GM12878 (cell line): ENCODE results near the gene WASF1. TPM values are rescaled to one million over a fixed set of nuclear protein-coding genes. Genes with fewer than 3 reads are reported as not detected.

Source experiments
- ATAC-seq: fragments of 200-7000 bp; cut with Tn5 transposase; 3 replicates; pipeline ENCODE4 v1.9.1; 2020; ENCODE audit warnings: mild to moderate bottlenecking, moderate library complexity
- BruUV-seq: library from RNA; stranded (reverse); fragments of 400-500 nt; replicated peaks from 2 replicates; lab custom pipeline; 2021; lab: Mats Ljungman, UMichigan
- CTCF ChIA-PET: fragments of 300-600 bp; sonication (Branson Sonifier 250); formaldehyde crosslinking; extraction: SDS; loops from one replicate; lab custom pipeline; 2021; ENCODE audit warnings: inconsistent platforms; lab: Yijun Ruan, JAX
- POLR2A ChIA-PET: fragments of 350-600 bp; formaldehyde crosslinking; extraction: SDS; loops from one replicate; lab custom pipeline; 2021; ENCODE audit warnings: inconsistent platforms; lab: Charles Lee
- RAD21 ChIA-PET: fragments of 300-600 bp; sonication (Branson Sonifier 250); formaldehyde crosslinking; loops from one replicate; lab custom pipeline; 2023; ENCODE audit warnings: antibody characterized with exemption; ENCODE audit not compliant: unreplicated experiment; lab: Charles Lee
- SMC1A ChIA-PET: fragments of 300-600 bp; sonication (Branson Sonifier 250); formaldehyde crosslinking; loops from one replicate; lab custom pipeline; 2023; ENCODE audit not compliant: unreplicated experiment, uncharacterized antibody; lab: Charles Lee
- DNase-seq: peaks from one replicate; pipeline ENCODE4 v3.0.0-alpha.2; 2011; ENCODE audit warnings: low read depth, low spot score
- FAIRE-seq: peaks from 3 replicates; lab custom pipeline; 2011; peaks lifted over from hg19 to GRCh38; lab: Jason Lieb, UNC
- H2AFZ ChIP-seq: 2 replicates; pipeline ENCODE4 v1.6.0; 2011; ENCODE audit warnings: low read depth, low read length, control low read depth; ENCODE audit not compliant: control insufficient read depth
- H3K27ac ChIP-seq: 2 replicates; pipeline ENCODE4 v1.5.1; 2011; ENCODE audit warnings: control low read depth; ENCODE audit not compliant: control insufficient read depth, insufficient read depth
- H3K27me3 ChIP-seq, 2 experiments: replicated peaks in 1 of 2; 2 replicates each; pipeline versions ENCODE4 v1.6.0 to v1.6.1; 2011; ENCODE audit warnings: low read length in 1 of 2; ENCODE audit not compliant: control insufficient read depth in 2 of 2, insufficient read depth in 2 of 2
- H3K36me3 ChIP-seq, 2 experiments: 2 replicates each; pipeline ENCODE4 v1.5.1; 2011; ENCODE audit warnings: low read length in 1 of 2; ENCODE audit not compliant: control insufficient read depth in 2 of 2, insufficient read depth in 2 of 2
- H3K4me1 ChIP-seq: 2 replicates; pipeline ENCODE4 v1.6.1; 2011; ENCODE audit warnings: mild to moderate bottlenecking, low read length, moderate library complexity, mixed read lengths; ENCODE audit not compliant: control insufficient read depth, insufficient read depth
- H3K4me2 ChIP-seq: 2 replicates; pipeline ENCODE4 v1.6.0; 2011; ENCODE audit warnings: control low read depth; ENCODE audit not compliant: control insufficient read depth, insufficient read depth
- H3K4me3 ChIP-seq: fragments of 200-600 bp; sonication (generic); 2 replicates; pipeline ENCODE4 v1.5.1; 2016
- H3K79me2 ChIP-seq: 2 replicates; pipeline ENCODE4 v1.6.0; 2011; ENCODE audit warnings: low read length; ENCODE audit not compliant: control insufficient read depth, insufficient read depth
- H3K9ac ChIP-seq: 2 replicates; pipeline ENCODE4 v1.8.0; 2011; ENCODE audit warnings: low read length, control low read depth, mixed read lengths; ENCODE audit not compliant: control insufficient read depth, insufficient read depth
- H3K9me3 ChIP-seq: replicated peaks from 3 replicates; pipeline ENCODE4 v1.5.1; 2011; ENCODE audit warnings: mild to moderate bottlenecking, low read length; ENCODE audit not compliant: control insufficient read depth, insufficient read depth
- H4K20me1 ChIP-seq: 2 replicates; pipeline ENCODE4 v1.6.0; 2011; ENCODE audit not compliant: control insufficient read depth, insufficient read depth
- BACH1 ChIP-seq: fragments of 450-650 bp; IDR thresholded peaks from 2 replicates; pipeline ENCODE4 v1.6.1; 2017; ENCODE audit warnings: mild to moderate bottlenecking, borderline replicate concordance
- BHLHE40 ChIP-seq, 2 experiments: fragments of 450-650 bp in 1 of 2; IDR thresholded peaks; 2 replicates each; pipeline ENCODE4 v1.6.1; 2011 to 2017; ENCODE audit warnings: low read depth in 2 of 2, borderline replicate concordance in 1 of 2, improper control_type of control experiment in 1 of 2, low read length in 1 of 2, mild to moderate bottlenecking in 1 of 2
- CUX1 ChIP-seq: IDR thresholded peaks from 2 replicates; pipeline ENCODE4 v1.6.1; 2012; ENCODE audit warnings: improper control_type of control experiment, low read depth, low read length; ENCODE audit not compliant: insufficient replicate concordance
- EP300 ChIP-seq, 2 experiments: fragments of 150-350 bp in 1 of 2; IDR thresholded peaks; 2 replicates each; pipeline ENCODE4 v1.6.1; 2011 to 2012; ENCODE audit warnings: low read depth in 2 of 2, low read length in 2 of 2, borderline replicate concordance in 1 of 2, improper control_type of control experiment in 1 of 2, inconsistent platforms in 1 of 2; ENCODE audit not compliant: control insufficient read depth in 1 of 2
- FOS ChIP-seq: IDR thresholded peaks from 3 replicates; pipeline ENCODE4 v1.6.1; 2011; ENCODE audit warnings: borderline replicate concordance; ENCODE audit not compliant: insufficient read length; ENCODE audit errors: extremely low read depth
- GATAD2B ChIP-seq: fragments of 450-650 bp; conservative IDR thresholded peaks from 2 replicates; pipeline ENCODE4 v1.6.1; 2017; ENCODE audit warnings: low read depth, mild to moderate bottlenecking, moderate library complexity
- HCFC1 ChIP-seq: fragments of 150-350 bp; IDR thresholded peaks from 2 replicates; pipeline ENCODE4 v1.6.1; 2014; ENCODE audit warnings: low read length
- MEF2B ChIP-seq: fragments of 450-650 bp; IDR thresholded peaks from 2 replicates; pipeline ENCODE4 v1.6.1; 2018; ENCODE audit warnings: mild to moderate bottlenecking, moderate library complexity; ENCODE audit not compliant: partially characterized antibody, poor library complexity, severe bottlenecking
- POLR2AphosphoS2 ChIP-seq: IDR thresholded peaks from 2 replicates; pipeline ENCODE4 v1.6.1; 2011; ENCODE audit warnings: low read depth, mild to moderate bottlenecking, low read length, improper control_type of control experiment, moderate library complexity
- RBBP5 ChIP-seq: fragments of 200-600 bp; sonication (generic); conservative IDR thresholded peaks from 2 replicates; pipeline ENCODE4 v1.6.1; 2016
- RFX5 ChIP-seq: IDR thresholded peaks from 2 replicates; pipeline ENCODE4 v1.6.1; 2011; ENCODE audit warnings: low read depth, low read length, improper control_type of control experiment
- TAF1 ChIP-seq: IDR thresholded peaks from 2 replicates; pipeline ENCODE4 v1.6.1; 2011; ENCODE audit warnings: mild to moderate bottlenecking, low read depth, low read length, borderline replicate concordance
- TBL1XR1 ChIP-seq: IDR thresholded peaks from 2 replicates; pipeline ENCODE4 v1.6.1; 2012; ENCODE audit warnings: low read depth, low read length, improper control_type of control experiment
- WGBS: methylation state at CpG from one replicate; pipeline ENCODE4 v1.1.6; 2016; ENCODE audit warnings: low lambda C conversion rate; ENCODE audit not compliant: insufficient replicate concordance, insufficient coverage; ENCODE audit errors: missing lambda C conversion rate; 5-methylcytosine and 5-hydroxymethylcytosine counted together
- in situ Hi-C: fragments of 300-500 bp; cut with MboI; formaldehyde crosslinking; loops from 9 replicates; pipeline ENCODE4 v1.14.3; 2018; ENCODE audit warnings: mixed read lengths
- intact Hi-C: fragments of 100-400 bp; cut with micrococcal nuclease; formaldehyde crosslinking; loops from one replicate; pipeline ENCODE4 v1.14.2; 2022; ENCODE audit not compliant: unreplicated experiment
- polyA plus RNA-seq, 11 experiments: library from polyadenylated mRNA; depleted of rRNA in 4 of 11; unstranded in 6 of 11; stranded (reverse) in 5 of 11; fragments of >200 nt; fragmentation: Nextera tagmentation in 4 of 11; fragmentation: Illumina TruSeq in 1 of 11; extraction: Ambion mirVana in 4 of 11; extraction: Trizol in 1 of 11; gene quantifications; 1 replicate in 1 of 11; 2 replicates in 10 of 11; pipeline versions ENCODE4 v1.2.1 to v1.2.3, GENCODE V29; 2011 to 2016; ENCODE audit warnings: inconsistent platforms in 2 of 11, missing spikeins in 2 of 11, low read depth in 1 of 11
- total RNA-seq, 4 experiments: library from RNA; depleted of rRNA in 3 of 4; stranded (reverse); fragments of >200 nt in 3 of 4; fragmentation: Illumina TruSeq in 1 of 4; extraction: Trizol in 1 of 4; gene quantifications; 2 replicates each; pipeline versions ENCODE4 v1.2.1 to v1.2.3, GENCODE V29; 2013 to 2021
- TF ChIP-seq, protein P1 (sequence below): fragments of 450-650 bp; IDR thresholded peaks from 2 replicates; pipeline ENCODE4 v1.6.1; 2016; ENCODE audit warnings: mild to moderate bottlenecking, moderate library complexity, borderline replicate concordance

WASF1 gene
- total and polyA plus RNA-seq, 10 of the 15 experiments (the other 5 are each of a cell fraction or from before 2014, with no cell fraction given), result 1.3 to 10.2 (median 4.5) TPM

- no TSS peak for BruUV-seq
- 59% methylated on average over 6 of the region's 6 CpGs for WGBS
- Histone ChIP-seq H3K27ac (no peak overlapping the region), H3K4me3 (no peak overlapping the region), H4K20me1 (no peaks in the 10 kb centered on the region), H3K9me3 (no peaks in the 10 kb centered on the region), H3K27me3 (no peaks in the 10 kb centered on the region), H3K36me3 (no peaks in the 10 kb centered on the region), H3K79me2 (no peaks in the 10 kb centered on the region), H3K9ac (no peak overlapping the region), H2AFZ (no peak overlapping the region), H3K4me2 (no peak overlapping the region), H3K4me1 (peaks cover 11% of the 10 kb centered on the region; the same call in 1 of the 2 replicates)
- intact Hi-C loops, result no loop called here
- ChIA-PET CTCF (no interaction called here), POLR2A (no interaction called here), RAD21 (no interaction called here), SMC1A (interaction anchor here (1.4 kb wide), 1 partner anchor 11 kb away, joined by 4 read pairs; no protein-coding TSS in a partner anchor)
- ATAC-seq (no peak), FAIRE-seq (no peak), DNase-seq (no peak)
- in situ Hi-C loops, result no loop called here
- TF ChIP-seq CUX1 (no peak), FOS (no peak), HCFC1 (no peak), POLR2AphosphoS2 (no peak), BHLHE40 (IDR thresholded peaks at IDR 0.05; ENCODE audit: borderline replicate concordance in 1 of 2, low read depth in 2 of 2, low read length in 1 of 2) (no peak), TAF1 (no peak), EP300 (IDR thresholded peaks at IDR 0.05; ENCODE audit: borderline replicate concordance in 1 of 2, control insufficient read depth in 1 of 2, low read depth in 2 of 2, low read length in 2 of 2) (no peak), RBBP5 (no peak), TBL1XR1 (no peak), GATAD2B (no peak), MEF2B (no peak), BACH1 (no peak), RFX5 (no peak)
- TF ChIP-seq, protein P1, sequence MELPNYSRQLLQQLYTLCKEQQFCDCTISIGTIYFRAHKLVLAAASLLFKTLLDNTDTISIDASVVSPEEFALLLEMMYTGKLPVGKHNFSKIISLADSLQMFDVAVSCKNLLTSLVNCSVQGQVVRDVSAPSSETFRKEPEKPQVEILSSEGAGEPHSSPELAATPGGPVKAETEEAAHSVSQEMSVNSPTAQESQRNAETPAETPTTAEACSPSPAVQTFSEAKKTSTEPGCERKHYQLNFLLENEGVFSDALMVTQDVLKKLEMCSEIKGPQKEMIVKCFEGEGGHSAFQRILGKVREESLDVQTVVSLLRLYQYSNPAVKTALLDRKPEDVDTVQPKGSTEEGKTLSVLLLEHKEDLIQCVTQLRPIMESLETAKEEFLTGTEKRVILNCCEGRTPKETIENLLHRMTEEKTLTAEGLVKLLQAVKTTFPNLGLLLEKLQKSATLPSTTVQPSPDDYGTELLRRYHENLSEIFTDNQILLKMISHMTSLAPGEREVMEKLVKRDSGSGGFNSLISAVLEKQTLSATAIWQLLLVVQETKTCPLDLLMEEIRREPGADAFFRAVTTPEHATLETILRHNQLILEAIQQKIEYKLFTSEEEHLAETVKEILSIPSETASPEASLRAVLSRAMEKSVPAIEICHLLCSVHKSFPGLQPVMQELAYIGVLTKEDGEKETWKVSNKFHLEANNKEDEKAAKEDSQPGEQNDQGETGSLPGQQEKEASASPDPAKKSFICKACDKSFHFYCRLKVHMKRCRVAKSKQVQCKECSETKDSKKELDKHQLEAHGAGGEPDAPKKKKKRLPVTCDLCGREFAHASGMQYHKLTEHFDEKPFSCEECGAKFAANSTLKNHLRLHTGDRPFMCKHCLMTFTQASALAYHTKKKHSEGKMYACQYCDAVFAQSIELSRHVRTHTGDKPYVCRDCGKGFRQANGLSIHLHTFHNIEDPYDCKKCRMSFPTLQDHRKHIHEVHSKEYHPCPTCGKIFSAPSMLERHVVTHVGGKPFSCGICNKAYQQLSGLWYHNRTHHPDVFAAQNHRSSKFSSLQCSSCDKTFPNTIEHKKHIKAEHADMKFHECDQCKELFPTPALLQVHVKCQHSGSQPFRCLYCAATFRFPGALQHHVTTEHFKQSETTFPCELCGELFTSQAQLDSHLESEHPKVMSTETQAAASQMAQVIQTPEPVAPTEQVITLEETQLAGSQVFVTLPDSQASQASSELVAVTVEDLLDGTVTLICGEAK, result no peak
Observed at GRCh38 chr6:110067837-110068591, 111.5 kb downstream of the WASF1 start.
